ENCODE results near the gene CCDC146. TPM values are rescaled to one million over a fixed set of nuclear protein-coding genes. Genes with fewer than 3 reads are reported as not detected.

CCDC146 gene
- total and polyA plus RNA-seq, 2 of the 8 experiments (the other 6 are each of a cell fraction or from before 2014, with no cell fraction given): 0.88 to 2.4 TPM

DNA sequence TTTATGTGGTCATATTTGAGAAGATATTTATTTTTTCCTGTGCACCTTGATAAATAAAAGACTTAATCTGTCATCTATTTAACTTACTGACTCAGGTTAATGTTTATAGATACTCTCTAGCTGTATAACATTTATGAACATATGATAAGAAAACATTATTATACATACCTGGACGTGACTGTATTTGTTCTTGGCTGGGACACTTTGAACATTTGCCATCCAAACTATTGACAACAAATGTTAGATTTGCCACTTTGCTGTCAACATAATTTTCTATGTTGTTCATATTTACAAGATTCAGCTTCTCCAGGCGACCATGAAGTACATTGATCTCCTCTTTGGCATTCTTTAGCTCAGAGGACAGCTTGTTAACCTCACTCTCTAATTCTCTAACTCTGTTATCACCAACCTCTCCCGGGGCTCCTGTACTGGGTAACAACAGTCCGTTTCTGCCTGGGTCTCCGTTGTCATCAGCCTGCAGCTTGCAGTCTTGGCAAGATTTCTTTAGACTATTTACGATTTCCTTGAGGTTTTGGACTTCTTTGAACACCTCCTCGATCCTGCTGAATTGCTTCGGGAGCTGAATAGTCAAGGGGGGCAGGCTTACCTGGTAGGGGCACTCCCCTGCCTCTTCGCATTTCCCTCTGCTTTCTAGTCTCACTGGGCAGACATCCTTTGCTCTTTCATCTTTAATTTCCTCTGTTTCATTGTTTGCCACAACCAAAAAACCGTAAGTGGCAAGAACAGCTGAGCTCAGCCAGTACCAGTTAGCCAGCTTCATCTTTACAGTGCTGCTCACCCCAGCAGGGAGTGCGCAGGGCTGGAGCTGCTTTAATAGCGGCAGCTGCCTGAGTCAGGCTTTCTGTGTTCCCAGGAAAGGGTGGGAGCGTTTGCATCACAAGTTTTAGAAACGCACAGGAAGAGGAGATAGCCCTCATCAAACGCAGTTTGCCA, 76.9 kb downstream of the CCDC146 start, which contains the start of gene FGL2:
Gene FGL2, minus strand, starts transcription at position 807 of the 954 bp plus-strand sequence. Its CDS starts 26 bp downstream, at position 781.
- H2AFZ ChIP-seq (ENCODE audit: low read length): peak within 1 kb of the TSS; percentile 47; the same call in 1 of the 2 replicates
- TF ChIP-seq, protein P1, sequence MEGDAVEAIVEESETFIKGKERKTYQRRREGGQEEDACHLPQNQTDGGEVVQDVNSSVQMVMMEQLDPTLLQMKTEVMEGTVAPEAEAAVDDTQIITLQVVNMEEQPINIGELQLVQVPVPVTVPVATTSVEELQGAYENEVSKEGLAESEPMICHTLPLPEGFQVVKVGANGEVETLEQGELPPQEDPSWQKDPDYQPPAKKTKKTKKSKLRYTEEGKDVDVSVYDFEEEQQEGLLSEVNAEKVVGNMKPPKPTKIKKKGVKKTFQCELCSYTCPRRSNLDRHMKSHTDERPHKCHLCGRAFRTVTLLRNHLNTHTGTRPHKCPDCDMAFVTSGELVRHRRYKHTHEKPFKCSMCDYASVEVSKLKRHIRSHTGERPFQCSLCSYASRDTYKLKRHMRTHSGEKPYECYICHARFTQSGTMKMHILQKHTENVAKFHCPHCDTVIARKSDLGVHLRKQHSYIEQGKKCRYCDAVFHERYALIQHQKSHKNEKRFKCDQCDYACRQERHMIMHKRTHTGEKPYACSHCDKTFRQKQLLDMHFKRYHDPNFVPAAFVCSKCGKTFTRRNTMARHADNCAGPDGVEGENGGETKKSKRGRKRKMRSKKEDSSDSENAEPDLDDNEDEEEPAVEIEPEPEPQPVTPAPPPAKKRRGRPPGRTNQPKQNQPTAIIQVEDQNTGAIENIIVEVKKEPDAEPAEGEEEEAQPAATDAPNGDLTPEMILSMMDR (IDR thresholded peaks at IDR 0.05; ENCODE audit: control extremely low read depth in 1 of 3, insufficient read depth in 1 of 3, low read depth in 1 of 3, low read length in 3 of 3): no peak
- TF ChIP-seq POU5F1 (IDR thresholded peaks at IDR 0.05; ENCODE audit: low read depth, low read length): no peak
- TF ChIP-seq RBBP5 (IDR thresholded peaks at IDR 0.05; ENCODE audit: borderline replicate concordance, low read depth, low read length): no peak
- TF ChIP-seq SP1 (IDR thresholded peaks at IDR 0.05; ENCODE audit: low read depth, low read length): no peak
- no peak for TF ChIP-seq CTBP2 (IDR thresholded peaks at IDR 0.05; ENCODE audit: borderline replicate concordance, insufficient read depth, insufficient read length, low read length)
- no peak for TF ChIP-seq NANOG (IDR thresholded peaks at IDR 0.05; ENCODE audit: insufficient read depth, low read depth, low read length, poor library complexity, severe bottlenecking)
- TF ChIP-seq, protein P2, sequence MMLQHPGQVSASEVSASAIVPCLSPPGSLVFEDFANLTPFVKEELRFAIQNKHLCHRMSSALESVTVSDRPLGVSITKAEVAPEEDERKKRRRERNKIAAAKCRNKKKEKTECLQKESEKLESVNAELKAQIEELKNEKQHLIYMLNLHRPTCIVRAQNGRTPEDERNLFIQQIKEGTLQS (IDR thresholded peaks at IDR 0.05; ENCODE audit: insufficient read depth, low read depth, low read length): no peak

More for the DNA sequence above, 76.9 kb downstream of the CCDC146 start, which contains the start of gene FGL2:
- Histone ChIP-seq H3K4me2 (ENCODE audit: insufficient read depth in 1 of 2, low read depth in 2 of 2, low read length in 2 of 2) (peak within 1 kb of the TSS; percentile 51 to 59), H2BK5ac (ENCODE audit: low read depth, low read length) (no peak within 1 kb of the TSS), H2BK12ac (ENCODE audit: low read depth, low read length) (no peak within 1 kb of the TSS), H3K27me3 (replicated peaks in 1 of 4; ENCODE audit: control insufficient read depth in 3 of 4, extremely low read depth in 1 of 4, insufficient read depth in 3 of 4, low read length in 3 of 4) (no peaks in the 10 kb centered on the region), H3K36me3 (ENCODE audit: control insufficient read depth in 2 of 4, insufficient read depth in 4 of 4, low read length in 3 of 4) (no peaks in the 10 kb centered on the region), H4K20me1 (replicated peaks in 1 of 2; ENCODE audit: control insufficient read depth in 1 of 2, insufficient read depth in 2 of 2, low read length in 2 of 2) (no peaks in the 10 kb centered on the region), H3K14ac (ENCODE audit: insufficient read length) (no peak within 1 kb of the TSS), H3K9me3 (ENCODE audit: insufficient read depth in 2 of 2, low read depth in 1 of 2, low read length in 1 of 2) (no peaks in the 10 kb centered on the region), H3K18ac (ENCODE audit: extremely low read depth, low read length) (no peak within 1 kb of the TSS), H3K4me1 (replicated peaks in 1 of 4; ENCODE audit: control insufficient read depth in 3 of 4, insufficient read depth in 4 of 4, low read length in 3 of 4) (peaks cover 0 to 5% (median 0%) of the 10 kb centered on the region in 4 experiments; a peak in 1 of 7 replicates), H3K56ac (replicated peaks; ENCODE audit: insufficient read length, low read depth, low read length) (no peak within 1 kb of the TSS), H2BK15ac (ENCODE audit: low read length) (no peak within 1 kb of the TSS), H3K27ac (ENCODE audit: low read depth, low read length) (no peak within 1 kb of the TSS), H3K23me2 (ENCODE audit: low read depth, low read length) (no peaks in the 10 kb centered on the region), H3K4ac (replicated peaks; ENCODE audit: insufficient read length, low read depth, low read length) (no peak within 1 kb of the TSS), H2AK5ac (ENCODE audit: low read depth, low read length) (no peak within 1 kb of the TSS), H2BK20ac (ENCODE audit: low read length) (no peak within 1 kb of the TSS), H2BK120ac (replicated peaks; ENCODE audit: low read depth, low read length) (no peak within 1 kb of the TSS), H4K91ac (replicated peaks; ENCODE audit: insufficient read length, low read length) (no peak within 1 kb of the TSS), H4K8ac (ENCODE audit: extremely low read depth, insufficient read depth, low read length) (no peak within 1 kb of the TSS; the same call in 1 of the 2 replicates), H4K5ac (ENCODE audit: insufficient read length, low read depth, low read length) (no peak within 1 kb of the TSS), H3K79me2 (ENCODE audit: control insufficient read depth in 1 of 2, insufficient read depth in 2 of 2, low read length in 2 of 2) (no peaks in the 10 kb centered on the region), H3K79me1 (ENCODE audit: low read depth, low read length) (no peaks in the 10 kb centered on the region), H3K9ac (replicated peaks in 1 of 4; ENCODE audit: extremely low read depth in 1 of 4, low read depth in 3 of 4, low read length in 3 of 4) (no peak within 1 kb of the TSS), H3K23ac (ENCODE audit: insufficient read length) (no peak within 1 kb of the TSS), H3K4me3 (ENCODE audit: extremely low read depth in 1 of 4, insufficient read depth in 2 of 4, low read depth in 3 of 4, low read length in 4 of 4) (peak within 1 kb of the TSS; percentile 11 to 39 (median 21); a peak in 6 of 8 replicates)
- CTCF ChIA-PET (ENCODE audit: partially characterized antibody): interaction anchor here (0.9 kb wide), 1 partner anchor 48 kb away, joined by 5 read pairs; no protein-coding TSS in a partner anchor
- 48% methylated on average over 15 of the region's 15 CpGs; no CpG with 5 or more reads in 1 of the 2 experiments for WGBS, 2 experiments (ENCODE audit: extremely low coverage in 1 of 2, insufficient coverage in 1 of 2, insufficient read length in 1 of 2, insufficient replicate concordance in 2 of 2, low coverage in 1 of 2, low lambda C conversion rate in 2 of 2, missing lambda C conversion rate in 1 of 2)
- DNase-seq (ENCODE audit: low read depth in 1 of 2, low spot score in 2 of 2) (peak in 1 of 2 experiments; percentile 47), FAIRE-seq (no peak)
- POLR2A ChIA-PET (ENCODE audit: partially characterized antibody): no interaction called here

All from H1 (cell line).